HG03175 (cell line): ENCODE results near the gene GSG1L.

Experiments
- ATAC-seq: cut with Tn5 transposase; IDR thresholded peaks from one replicate; pipeline ENCODE4 v1.9.1; 2021; ENCODE audit warnings: mild to moderate bottlenecking, moderate library complexity; ENCODE audit not compliant: unreplicated experiment

Gene GSG1L

DNA sequence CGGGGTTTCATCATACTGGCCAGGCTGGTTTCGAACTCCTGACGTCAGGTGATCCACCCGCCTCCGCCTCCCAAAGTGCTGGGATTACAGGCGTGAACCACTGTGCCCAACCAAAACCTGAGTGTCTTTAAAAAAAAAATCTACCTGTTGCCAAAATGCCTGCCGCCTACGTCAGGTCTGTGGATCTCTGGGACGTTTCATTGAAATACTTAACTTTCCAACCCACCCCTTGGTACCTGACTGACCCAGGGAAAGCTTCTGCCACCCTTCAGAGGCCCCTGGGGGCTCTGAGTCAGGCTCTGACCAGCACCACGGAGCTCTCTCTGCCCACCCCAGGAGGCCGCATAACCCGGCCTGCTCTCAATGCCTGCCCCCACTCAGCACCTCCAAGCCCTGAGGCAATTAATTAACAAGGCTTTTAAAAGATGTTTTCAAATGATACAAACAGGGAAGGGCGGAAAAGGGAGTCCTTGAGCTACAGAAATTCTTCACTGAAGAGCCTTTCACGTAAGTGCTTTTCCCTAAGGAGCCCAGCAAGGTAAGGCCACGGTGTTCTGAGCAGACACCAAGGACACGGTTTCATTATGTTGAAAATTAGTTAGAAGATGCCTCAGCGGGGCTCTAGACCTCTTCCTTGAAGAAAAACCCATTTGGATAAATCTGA lies 29.3 kb upstream of the GSG1L start:
- ATAC-seq = no peak

DNA sequence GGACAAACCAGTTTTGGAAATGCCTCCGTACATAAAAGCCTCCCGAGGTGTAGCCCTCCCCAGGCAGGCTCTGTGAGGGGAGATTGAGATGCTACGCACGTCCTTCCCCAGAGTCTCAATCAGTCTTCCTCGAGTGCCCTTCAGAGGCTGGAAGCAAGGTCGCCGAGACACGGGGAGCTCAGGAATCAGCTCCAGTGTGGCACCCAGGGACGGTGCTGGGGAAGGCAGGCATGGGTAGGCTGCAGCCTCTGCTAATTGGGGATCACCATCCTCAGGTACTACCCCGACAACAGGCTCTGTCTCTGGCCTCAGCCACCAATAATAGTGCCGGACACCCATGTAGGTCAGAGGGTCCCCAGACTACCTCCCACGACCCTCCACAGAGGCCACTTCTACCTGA lies 28.1 kb upstream of the GSG1L start:
- ATAC-seq = no peak

DNA sequence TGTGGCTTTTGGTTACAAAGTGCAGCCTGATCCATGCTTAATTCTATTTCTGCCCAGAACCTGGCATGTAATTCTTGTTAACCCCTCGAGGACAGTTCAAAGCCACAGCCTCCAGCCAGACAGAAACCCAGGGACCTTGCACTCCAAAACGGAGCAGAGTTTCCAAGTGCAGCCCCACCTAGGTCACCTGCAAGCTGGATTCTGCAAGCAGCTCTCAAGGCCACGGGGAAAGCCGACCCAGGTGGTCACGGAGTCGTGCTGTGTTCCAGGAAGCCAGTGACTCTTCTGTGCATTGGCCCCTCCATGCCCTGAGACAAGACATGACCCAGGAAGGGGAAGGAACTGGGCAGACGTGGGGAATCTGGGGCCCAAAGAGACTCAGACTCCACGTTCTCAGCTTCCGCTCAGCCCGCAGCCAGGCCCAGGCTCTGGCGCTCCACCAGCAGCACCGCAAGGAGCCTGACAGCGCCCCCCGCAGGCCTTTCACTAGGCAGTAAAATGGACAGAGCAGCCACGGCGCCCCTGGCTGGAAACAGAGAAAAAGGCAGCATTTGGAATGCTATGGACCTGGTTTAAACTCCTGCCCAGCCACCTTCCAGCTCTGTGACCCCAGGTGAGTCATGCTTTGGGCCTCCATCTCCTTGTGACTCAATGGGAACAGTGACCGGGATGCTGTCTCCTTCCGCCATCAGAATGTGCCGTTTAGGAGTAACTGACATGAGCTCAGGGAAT lies 27.3 kb upstream of the GSG1L start:
- ATAC-seq = no peak

DNA sequence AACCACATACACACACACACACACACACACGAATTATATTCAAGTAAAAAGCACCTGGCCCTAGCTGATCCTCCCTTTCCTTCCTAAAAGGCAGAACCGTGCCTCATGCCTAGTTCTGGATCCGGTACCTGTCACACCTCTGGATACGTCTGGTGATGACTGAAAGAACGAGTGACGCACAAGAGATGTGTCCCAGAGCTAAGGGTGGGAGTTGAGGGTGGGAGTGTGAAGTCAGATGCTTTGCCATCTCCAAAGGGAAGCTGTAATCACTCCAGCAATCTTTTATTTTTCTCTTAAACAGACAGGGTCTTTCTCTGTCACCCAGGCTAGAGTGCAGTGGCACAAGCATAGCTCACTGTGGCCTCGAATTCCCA lies 26.5 kb upstream of the GSG1L start:
- ATAC-seq = no peak

DNA sequence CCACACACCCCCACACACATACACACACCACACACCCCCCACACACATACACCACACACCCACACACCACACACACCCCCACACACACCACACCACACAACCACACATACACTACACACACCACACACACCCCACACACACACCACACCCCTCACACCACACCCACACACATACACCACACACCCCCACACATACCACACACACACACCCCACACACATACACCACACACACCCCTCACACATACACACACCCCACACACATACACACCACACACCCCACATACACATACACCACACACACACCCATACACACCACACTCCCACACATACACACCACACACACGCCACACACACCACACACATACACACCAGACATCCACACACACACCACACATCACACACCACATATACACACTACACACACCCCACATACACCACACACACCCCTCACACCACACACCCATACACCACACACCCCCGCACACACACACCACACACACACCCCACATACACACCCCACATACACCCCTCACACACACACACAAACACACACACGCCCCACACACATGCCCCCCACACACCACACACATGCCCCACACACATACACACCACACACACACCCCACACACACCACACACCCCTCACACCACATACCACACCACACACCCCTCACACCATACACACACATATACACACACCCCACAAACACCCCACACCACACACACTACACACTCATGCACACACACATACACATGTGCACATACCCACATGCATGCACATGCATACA lies 25.9 kb upstream of the GSG1L start:
- ATAC-seq = no peak

DNA sequence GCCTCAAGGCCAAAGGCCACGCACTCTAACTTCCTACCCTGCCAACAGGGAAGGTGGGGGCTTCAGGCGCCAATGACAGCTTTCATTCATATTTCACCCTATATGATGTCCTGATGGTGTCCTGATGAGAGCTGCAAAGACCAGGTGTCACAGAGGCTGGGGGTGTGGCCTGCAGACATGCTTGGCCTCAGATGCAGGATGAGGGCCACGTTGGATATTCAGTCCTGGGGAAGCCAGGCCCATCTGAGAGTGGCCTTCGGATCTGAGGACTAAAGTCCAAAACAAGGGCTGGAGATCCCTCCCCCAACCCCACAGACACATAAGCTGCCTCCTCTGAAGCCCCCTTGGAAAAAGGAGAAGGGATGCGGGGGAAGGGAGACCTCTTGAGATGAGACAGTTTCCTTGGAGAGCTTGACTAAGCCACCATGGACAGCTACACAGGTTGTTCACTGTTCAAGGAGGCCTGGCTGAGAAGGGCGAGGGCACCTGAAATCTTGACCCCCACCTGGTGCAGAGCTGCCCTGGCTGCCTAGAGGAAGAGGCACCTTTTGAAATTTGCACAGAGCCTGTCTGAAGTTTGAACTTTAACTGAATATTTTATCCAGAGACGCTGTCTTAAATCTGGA lies 24.3 kb upstream of the GSG1L start:
- no peak for ATAC-seq

DNA sequence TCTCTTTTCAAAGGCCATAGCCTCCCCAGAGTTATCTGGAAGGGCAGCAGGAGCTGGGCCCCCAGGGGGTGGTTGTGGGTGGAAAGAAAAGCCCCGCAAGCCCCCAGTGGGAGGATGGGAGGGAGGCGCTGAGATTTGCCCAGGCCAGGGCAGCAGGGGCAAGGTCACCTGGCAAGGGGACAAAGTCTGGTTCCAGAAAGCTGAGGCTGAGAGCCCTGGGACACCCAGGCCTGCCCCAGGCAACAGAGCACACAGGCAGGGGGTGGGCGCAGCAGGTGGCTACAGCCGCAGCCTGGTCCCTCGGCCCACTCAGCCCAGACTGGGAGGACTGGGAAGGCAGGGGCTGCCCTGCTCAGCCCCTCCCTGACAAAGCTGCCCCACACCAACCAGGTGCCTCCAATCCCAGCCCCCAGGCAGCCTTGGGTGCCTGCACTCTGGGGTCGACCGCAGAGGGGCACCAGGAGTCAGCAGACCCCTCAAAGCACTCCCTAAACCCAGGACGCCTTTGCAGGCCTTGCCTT lies 23.7 kb upstream of the GSG1L start:
- ATAC-seq = no peak

DNA sequence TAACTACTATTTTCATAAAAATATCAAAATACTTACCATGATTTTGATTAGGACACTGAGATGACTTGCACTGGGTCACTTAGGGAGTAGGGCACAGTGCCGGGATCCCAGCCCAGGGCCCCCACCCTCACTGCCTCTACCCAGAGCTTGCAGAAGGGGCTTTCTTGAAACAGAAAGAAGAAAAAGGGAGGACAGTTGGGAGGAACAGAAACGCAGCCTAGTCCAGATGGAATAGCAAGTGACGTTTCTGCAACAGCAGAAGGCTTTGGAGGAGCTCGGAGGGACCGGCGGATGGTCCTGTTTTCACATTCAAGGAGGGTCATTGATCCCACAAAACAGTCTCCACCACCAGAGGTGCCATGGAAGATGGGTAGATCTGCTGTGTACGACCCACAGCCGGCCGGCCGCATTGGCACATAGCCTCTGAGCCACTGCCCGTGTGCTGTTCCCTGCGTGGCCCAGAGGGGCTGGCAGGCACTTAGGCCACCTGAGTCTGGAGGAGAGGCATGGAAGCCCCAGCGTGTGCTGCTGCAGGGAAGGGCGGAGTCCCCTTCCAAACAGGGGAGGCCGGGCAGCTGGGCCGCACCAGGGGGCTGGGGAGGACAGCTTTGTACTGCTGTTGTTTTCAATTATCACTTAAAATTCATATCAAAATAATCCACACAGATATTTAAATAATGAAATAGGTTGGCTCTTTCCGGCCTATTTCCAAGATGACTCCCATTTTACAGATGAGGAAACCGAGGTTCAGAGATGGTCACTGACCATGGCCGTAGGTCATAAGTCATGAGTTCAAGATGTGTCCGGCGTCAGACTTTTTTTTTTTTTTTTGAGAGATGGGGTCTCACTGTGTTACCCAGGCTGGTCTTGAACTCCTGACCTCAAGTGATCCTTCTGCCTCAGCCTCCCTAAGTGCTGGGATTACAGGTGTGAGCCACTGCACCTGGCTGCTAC lies 22.9 kb upstream of the GSG1L start:
- no peak for ATAC-seq

DNA sequence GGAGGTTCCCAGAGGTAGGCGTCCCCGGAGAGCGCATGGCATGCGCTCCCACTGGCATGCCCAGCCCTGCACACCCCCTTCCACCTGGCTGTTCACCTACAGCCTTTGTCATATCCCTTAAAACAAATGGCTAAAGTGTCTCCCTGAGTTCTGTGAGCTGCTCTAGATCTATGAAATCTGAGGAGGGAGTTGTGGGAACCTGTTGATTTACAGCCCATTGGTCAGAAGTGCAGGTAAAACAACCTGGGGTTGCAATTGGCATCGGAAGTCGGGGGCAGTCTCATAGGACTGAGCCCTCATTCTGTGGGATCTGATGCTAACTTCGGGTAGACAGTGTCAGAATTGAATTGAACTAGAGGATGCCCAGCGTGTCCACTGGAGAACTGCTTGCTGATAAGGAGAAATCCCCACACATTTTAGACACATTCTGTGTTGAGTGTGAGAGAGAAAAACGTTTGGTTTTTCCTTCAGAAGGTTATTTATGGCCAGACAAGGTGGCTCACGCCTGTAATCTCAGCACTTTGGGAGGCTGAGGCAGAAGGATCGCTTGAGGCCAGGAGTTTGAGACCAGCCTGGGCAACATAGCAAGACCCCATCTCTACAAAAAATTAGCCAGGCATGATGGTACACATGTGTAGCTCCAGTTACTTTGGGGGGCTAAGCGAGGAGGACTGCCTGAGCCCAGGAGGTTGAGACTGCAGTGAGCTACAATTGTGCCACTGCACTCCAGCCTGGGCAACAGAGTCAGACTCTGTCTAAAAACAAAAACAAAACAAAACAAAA lies 22.1 kb upstream of the GSG1L start:
- no peak for ATAC-seq

DNA sequence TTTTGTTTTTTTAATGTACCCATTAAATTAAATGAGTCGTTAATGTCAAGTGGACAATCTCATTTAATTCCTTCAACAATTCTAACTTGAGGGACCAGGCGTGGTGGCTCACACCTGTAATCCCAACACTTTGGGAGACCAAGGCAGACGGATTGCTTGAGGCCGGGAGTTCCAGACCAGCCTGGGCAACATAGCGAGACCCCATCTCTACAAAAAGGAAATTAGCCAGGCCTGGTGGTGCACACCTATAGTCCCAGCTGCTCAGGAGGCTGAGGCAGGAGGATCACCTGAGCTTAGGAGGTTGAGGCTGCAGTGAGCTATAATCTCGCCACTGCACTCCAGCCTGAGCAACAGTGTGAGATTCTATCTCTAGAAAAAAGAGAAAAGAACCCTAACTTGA lies 20.7 kb upstream of the GSG1L start:
- no peak for ATAC-seq

DNA sequence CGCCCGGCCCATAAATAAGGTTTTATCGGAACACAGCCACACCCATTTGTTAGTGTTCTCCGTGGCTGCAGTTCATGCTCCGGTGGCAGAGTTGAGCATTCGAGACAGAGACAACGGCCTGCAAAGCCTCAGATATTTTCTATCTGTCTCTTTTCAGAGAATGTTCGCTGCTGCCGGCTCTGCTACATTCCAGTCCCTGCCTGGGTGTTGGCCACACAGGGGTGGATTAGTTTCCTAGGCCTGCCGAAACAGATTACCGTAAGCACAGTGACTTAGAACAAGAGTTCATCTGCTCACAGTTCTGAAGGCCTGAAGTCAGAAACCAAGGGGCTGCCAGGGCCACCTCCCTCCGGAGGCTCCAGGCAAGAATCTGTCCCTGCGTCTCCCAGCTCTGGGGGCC lies 19.1 kb upstream of the GSG1L start:
- ATAC-seq = no peak

DNA sequence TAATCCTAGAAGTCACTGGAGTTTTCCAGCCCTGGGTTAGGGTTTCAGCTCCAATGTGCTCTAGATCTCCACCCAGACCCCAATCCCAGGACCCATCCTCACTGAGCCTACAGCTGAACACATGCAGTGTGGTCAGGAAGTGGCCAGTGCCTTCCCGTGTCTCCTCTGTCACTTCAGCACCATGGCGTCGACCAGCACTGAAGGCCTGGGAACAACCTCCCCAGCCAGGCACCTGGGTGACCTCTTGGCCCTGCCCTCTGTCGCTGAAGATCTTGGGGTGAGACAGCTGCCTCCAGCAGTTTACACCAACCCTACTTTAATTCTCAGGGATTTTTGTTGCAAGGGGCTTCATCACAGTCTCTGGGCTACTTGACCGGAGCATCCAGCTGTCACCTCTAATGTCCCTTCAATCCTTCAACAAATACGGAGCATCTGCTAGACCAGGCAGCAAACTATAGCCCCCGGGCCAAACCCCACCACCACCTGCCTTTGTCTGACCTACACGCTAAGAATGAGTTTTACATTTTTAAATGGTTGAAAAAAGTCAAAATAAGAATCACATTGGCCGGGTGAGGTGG lies 18.0 kb upstream of the GSG1L start:
- no peak for ATAC-seq

DNA sequence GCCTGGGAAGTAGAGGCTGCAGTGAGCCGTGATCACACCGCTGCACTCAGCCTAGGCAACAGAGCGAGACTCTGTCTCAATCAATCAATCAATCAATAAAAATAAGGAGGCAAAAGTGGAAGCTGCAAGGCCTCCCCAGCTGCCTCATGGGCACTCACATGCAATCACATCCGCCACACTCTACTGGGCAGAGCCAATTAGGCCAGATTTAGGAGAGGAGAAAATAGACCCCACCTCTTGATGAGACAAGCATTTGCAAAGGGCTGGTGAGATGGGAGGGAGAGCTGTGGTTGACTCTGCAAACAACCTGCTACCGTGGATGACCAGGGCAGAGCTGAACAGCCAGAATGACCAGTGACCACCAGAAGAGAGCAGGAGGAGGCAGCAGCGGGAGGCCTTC lies 14.7 kb upstream of the GSG1L start:
- no peak for ATAC-seq

DNA sequence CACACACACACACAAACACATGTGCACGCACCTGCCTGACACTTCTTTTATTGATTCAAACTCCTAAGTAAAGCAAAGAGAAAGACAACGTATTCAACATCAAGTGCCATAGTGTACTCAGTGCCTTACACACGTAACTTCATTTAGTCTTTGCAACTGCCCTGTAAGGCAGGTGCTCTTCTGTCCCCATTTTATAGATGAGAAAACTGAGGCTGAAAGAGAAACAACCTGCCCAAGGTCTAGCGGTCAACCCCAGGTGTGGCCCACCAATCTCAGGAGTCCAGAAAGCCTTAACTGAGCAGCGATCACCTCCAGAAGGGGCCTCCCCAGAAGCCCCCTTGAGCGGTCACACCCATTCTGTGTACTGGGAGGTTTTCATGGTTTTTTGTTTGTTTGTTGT lies 10.3 kb upstream of the GSG1L start:
- no peak for ATAC-seq

DNA sequence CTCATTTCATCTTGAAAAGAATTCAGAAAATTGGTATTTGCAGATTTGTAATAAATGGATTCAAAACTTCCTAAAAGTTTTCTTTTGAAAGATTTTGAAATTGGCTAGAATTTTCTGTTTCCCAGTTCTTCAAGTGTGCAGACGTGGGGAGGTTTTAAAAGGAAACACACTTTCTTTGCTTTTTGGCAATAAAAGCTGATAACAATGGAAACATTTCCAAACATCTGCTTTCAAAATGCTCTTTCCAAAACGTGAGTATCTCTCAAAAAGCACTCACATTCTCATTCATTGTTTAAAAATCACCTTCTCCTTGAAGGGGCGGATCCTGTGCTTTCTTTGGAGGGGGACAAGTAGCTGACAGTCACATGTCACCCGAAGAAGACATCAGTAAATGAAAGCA lies 8.6 kb upstream of the GSG1L start:
- ATAC-seq = no peak

DNA sequence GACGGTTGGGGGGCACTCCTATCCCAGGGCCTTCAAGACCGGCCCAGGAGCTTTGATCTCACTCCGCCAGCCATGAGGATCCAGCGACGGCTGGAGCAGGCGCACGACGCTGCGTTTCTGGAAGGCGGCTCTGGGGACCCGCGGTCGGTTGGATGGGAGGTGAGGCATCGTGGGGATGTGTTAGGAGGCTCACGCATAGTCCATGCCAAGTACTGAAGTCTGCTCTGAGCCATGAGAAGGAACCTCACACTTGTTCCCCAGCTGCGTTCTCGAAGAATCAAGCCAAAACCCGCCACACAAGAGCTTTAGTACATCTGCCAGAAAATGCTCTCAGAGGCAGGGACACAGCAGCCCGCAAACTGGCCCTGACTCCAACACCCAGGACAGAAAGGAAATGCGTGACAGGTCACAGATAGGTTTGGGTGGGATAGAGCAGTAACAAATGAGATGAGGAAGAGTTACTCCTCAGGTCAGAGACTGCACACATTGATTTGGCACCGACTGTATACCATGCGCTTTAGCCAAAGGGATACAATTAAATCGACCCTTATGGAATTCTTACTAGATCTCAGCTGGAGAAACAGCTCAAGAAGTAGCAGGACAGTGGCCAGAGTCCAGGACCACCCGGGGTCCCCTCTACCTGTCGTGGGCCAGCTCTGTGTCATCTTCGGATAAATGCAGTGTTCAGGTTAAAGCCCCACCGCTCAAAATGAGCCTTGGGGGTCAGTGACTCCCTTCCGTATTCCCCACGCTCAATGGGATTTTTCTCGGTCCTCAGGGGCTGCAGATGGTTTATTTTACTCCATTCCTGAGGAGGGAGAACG lies 6.7 kb upstream of the GSG1L start:
- ATAC-seq = no peak

DNA sequence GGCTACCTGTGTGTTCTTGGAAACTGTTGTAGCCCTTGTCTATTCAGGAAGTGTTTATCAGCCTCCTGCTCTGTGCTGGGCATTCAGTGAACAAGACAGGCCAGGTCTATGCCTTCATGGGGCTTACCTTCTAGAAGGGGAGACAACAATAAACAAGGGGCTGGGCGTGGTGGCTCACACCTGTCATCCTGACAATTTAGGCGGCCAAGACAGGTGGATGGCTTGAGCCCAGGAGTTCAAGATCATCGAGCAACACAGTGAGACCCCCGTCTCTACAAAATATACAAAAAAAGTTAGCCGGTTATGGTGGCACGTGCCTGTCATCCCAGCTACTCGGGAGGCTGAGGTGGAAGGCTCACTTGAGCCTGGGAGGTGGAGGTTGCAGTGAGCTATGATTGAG lies 5.5 kb upstream of the GSG1L start:
- no peak for ATAC-seq

DNA sequence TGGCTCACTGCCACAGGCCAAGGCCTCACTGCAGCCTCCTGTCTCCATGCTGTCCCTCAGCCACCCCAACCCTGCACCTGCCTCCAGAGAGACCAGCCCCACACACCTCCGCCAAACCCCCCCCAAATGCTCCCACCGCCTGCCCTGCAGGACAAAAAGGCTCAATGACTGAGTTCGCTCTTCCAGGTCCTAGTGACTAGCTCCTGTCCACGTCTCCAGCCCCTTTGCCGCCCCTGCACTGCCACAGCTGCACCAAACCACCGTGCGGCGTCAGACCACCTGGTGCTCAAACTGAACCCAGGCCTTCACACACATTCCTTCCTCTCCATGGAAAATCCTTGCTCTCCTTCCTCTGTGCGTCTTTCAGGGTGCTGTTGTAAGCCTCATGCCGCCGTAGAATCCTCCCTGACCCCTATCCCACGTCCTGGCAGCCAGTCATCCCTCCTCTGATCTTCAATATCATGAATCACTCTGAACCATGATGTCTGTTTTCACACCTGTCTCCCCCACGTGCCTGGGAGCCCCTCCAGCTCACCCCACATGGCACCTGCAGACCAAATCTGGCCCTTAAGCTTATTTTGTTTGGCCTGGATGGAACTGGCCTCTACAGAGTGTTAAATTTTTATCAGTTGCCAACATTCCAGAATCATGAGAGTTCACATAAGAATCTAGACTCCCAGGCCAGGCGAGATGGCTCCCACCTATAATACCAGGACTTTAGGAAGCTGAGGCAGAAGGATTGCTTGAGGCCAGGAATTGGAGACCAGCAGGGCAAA lies 4.3 kb upstream of the GSG1L start:
- no peak for ATAC-seq
